H1 (cell line): ENCODE measurements around the gene TNFAIP1.

Experiments
- BRCA1 ChIP-seq: IDR thresholded peaks from 2 replicates; pipeline ENCODE4 v1.6.1; 2012; ENCODE audit warnings: low read depth, low read length, improper control_type of control experiment
- CTCF ChIP-seq, 3 experiments: IDR thresholded peaks; 1 replicate in 2 of 3; 2 replicates in 1 of 3; pipeline versions ENCODE4 v1.5.1 to v1.6.1; 2011; ENCODE audit warnings: low read length in 3 of 3, mild to moderate bottlenecking in 3 of 3, inconsistent platforms in 2 of 3, low read depth in 1 of 3, moderate library complexity in 1 of 3; ENCODE audit not compliant: insufficient read depth in 1 of 3; ENCODE audit errors: control extremely low read depth in 1 of 3
- EZH2 ChIP-seq: fragments of 200-600 bp; sonication (generic); IDR thresholded peaks from 2 replicates; pipeline ENCODE4 v1.7.1; 2012; ENCODE audit warnings: low read depth, mild to moderate bottlenecking, moderate library complexity, low read length, inconsistent platforms; ENCODE audit not compliant: severe bottlenecking
- HDAC6 ChIP-seq: IDR thresholded peaks from one replicate; pipeline ENCODE4 v1.7.1; 2012; ENCODE audit warnings: low read depth, mild to moderate bottlenecking, inconsistent platforms, low read length, moderate library complexity
- JUN ChIP-seq: IDR thresholded peaks from 2 replicates; pipeline ENCODE4 v1.6.1; 2011; ENCODE audit warnings: low read depth, mild to moderate bottlenecking, improper control_type of control experiment, low read length
- MAX ChIP-seq: IDR thresholded peaks from 2 replicates; pipeline ENCODE4 v1.6.1; 2012; ENCODE audit warnings: inconsistent platforms
- POLR2A ChIP-seq, 2 experiments: IDR thresholded peaks; 1 replicate in 1 of 2; 2 replicates in 1 of 2; pipeline ENCODE4 v1.6.1; 2011; ENCODE audit warnings: low read depth in 2 of 2, low read length in 2 of 2, mild to moderate bottlenecking in 2 of 2; ENCODE audit errors: control extremely low read depth in 1 of 2

DNA sequence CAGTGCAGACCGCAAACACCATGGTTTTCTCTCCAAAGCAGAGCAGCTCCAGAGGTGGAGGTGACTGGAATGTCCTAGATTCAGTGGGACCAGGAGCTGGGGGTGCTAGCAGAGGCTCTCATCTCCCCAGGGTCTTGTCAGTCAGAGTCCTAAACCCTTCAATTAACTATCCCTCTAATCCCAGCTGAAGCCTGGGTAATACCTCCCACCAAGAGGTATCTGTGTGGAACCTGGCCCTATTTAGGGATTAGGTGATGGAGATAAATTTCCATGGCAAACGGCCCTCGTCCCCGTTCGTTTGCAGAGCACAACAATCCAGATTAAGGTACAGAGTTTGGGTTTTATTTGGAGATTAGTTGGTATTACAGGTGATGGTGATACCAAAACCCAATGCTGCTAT, 27.6 kb downstream of the TNFAIP1 start:
- TF ChIP-seq EZH2 (no peak), CTCF (IDR thresholded peaks at IDR 0.05; ENCODE audit: control extremely low read depth in 1 of 3, insufficient read depth in 1 of 3, low read depth in 1 of 3, low read length in 3 of 3) (no peak), POLR2A (IDR thresholded peaks at IDR 0.05; ENCODE audit: control extremely low read depth in 1 of 2, low read depth in 2 of 2, low read length in 2 of 2) (no peak), JUN (no peak), MAX (no peak), HDAC6 (no peak), BRCA1 (no peak)
